ENCODE results near the gene SLC4A1. TPM values are rescaled to one million over a fixed set of nuclear protein-coding genes. Genes with fewer than 3 reads are reported as not detected.

The SLC4A1 gene
- total RNA-seq, 3 donors from 2014 or later (not counting 1 experiment from before 2014, with no cell fraction given), result not detected

DNA sequence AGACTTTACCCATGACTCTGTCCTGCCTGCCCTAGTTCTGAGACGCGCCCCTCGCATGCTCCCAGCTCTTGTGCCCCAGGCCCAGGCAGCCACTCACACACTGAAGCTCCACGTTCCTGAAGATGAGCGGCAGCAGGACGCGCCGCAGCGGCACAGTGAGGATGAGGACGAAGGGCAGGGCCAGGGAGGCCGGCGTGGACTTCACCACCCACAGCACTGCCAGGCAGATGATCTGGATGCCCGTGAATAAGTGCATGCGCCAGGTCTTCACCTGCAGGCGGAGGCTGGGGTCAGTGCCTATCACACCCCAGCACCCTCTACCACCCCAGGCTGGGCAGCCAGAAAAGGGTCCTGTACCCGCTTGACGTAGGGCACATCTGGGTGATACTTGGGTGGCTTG is 16.9 kb downstream of the SLC4A1 start:
- H3K4me3 ChIP-seq (ENCODE audit: low read length), result no peak overlapping the region
- 95% methylated on average over 17 of the region's 17 CpGs for WGBS (ENCODE audit: insufficient coverage)
- no peaks in the 10 kb centered on the region for H3K27me3 Mint-ChIP-seq (ENCODE audit: low read depth in 2 of 2)
- no peaks in the 10 kb centered on the region for H3K36me3 ChIP-seq (ENCODE audit: control insufficient read depth, insufficient read depth, low read length)
- H3K4me1 Mint-ChIP-seq, result peaks cover 11 to 29% of the 10 kb centered on the region in 2 donors
- no peaks in the 10 kb centered on the region for H3K27me3 ChIP-seq (ENCODE audit: control insufficient read depth, insufficient read depth, low read length)
- no peaks in the 10 kb centered on the region for H3K9me3 ChIP-seq (ENCODE audit: control insufficient read depth, insufficient read depth, low read length)
- ATAC-seq (no peak), DNase-seq (no peak)
- no peak overlapping the region for H3K4me3 Mint-ChIP-seq
- H3K27ac ChIP-seq (ENCODE audit: low read length), result no peak overlapping the region
- H3K36me3 Mint-ChIP-seq, result no peaks in the 10 kb centered on the region
- H3K4me1 ChIP-seq (ENCODE audit: control insufficient read depth, insufficient read depth, low read length), result peaks cover 31% of the 10 kb centered on the region
- intact Hi-C loops (cut with micrococcal nuclease), result no loop called here
- H3K9me3 Mint-ChIP-seq, result no peaks in the 10 kb centered on the region
- peak overlapping the region in 1 of 2 donors; percentile 45 for H3K27ac Mint-ChIP-seq
- TF ChIP-seq, protein P1, sequence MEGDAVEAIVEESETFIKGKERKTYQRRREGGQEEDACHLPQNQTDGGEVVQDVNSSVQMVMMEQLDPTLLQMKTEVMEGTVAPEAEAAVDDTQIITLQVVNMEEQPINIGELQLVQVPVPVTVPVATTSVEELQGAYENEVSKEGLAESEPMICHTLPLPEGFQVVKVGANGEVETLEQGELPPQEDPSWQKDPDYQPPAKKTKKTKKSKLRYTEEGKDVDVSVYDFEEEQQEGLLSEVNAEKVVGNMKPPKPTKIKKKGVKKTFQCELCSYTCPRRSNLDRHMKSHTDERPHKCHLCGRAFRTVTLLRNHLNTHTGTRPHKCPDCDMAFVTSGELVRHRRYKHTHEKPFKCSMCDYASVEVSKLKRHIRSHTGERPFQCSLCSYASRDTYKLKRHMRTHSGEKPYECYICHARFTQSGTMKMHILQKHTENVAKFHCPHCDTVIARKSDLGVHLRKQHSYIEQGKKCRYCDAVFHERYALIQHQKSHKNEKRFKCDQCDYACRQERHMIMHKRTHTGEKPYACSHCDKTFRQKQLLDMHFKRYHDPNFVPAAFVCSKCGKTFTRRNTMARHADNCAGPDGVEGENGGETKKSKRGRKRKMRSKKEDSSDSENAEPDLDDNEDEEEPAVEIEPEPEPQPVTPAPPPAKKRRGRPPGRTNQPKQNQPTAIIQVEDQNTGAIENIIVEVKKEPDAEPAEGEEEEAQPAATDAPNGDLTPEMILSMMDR (IDR thresholded peaks at IDR 0.05), result no peak

DNA sequence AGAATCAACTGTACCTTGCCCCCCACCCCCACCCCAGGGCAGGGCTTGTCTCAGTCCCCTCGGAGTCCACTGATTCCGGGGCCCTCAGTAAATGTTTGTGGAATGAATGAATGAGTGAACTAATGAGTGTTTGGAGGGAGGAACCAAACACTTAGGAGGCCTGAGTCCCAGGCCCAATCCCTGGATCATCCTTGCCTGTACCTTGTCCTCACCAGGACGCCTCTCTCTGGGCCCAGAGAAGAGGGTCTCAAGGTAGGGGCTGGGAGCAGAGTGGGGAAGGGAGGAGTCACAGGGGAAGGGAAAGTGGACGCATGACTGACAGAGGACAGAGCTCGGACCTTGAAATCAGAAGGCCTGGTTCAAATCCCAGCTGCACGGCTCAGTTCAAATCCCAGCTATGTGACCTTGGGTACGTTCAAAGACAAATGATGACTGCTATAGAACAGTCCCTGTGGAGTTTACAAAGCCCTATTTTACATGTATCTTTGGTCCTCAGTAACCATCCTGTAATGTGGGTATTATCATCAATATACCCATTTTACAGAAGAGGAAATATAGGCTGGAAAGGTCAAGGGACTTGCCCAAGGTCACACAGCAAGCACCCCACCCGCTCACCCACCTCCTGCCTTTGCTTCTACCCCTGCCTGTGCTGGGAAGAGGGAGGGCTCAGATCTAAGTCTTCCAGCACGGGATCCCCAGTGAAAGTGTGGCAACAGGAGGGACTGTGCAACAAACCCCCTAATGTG is 18.3 kb downstream of the SLC4A1 start:
- peaks cover 17 to 36% of the 10 kb centered on the region in 2 donors for H3K4me1 Mint-ChIP-seq
- no peak overlapping the region for H3K4me3 Mint-ChIP-seq
- Histone ChIP-seq H3K36me3 (ENCODE audit: control insufficient read depth, insufficient read depth, low read length) (no peaks in the 10 kb centered on the region), H3K27me3 (ENCODE audit: control insufficient read depth, insufficient read depth, low read length) (no peaks in the 10 kb centered on the region), H3K9me3 (ENCODE audit: control insufficient read depth, insufficient read depth, low read length) (no peaks in the 10 kb centered on the region), H3K27ac (ENCODE audit: low read length) (no peak overlapping the region), H3K4me1 (ENCODE audit: control insufficient read depth, insufficient read depth, low read length) (peaks cover 40% of the 10 kb centered on the region), H3K4me3 (ENCODE audit: low read length) (no peak overlapping the region)
- no peaks in the 10 kb centered on the region for H3K9me3 Mint-ChIP-seq
- no peaks in the 10 kb centered on the region for H3K27me3 Mint-ChIP-seq (ENCODE audit: low read depth in 2 of 2)
- no peaks in the 10 kb centered on the region for H3K36me3 Mint-ChIP-seq
- WGBS (ENCODE audit: insufficient coverage), result 96% methylated on average over 9 of the region's 9 CpGs
- peak overlapping the region; percentile 68 to 90 for H3K27ac Mint-ChIP-seq
- TF ChIP-seq, protein P1 (IDR thresholded peaks at IDR 0.05), result no peak
- no peak for ATAC-seq
- DNase-seq, result no peak
- intact Hi-C loops (cut with micrococcal nuclease), result no loop called here

DNA sequence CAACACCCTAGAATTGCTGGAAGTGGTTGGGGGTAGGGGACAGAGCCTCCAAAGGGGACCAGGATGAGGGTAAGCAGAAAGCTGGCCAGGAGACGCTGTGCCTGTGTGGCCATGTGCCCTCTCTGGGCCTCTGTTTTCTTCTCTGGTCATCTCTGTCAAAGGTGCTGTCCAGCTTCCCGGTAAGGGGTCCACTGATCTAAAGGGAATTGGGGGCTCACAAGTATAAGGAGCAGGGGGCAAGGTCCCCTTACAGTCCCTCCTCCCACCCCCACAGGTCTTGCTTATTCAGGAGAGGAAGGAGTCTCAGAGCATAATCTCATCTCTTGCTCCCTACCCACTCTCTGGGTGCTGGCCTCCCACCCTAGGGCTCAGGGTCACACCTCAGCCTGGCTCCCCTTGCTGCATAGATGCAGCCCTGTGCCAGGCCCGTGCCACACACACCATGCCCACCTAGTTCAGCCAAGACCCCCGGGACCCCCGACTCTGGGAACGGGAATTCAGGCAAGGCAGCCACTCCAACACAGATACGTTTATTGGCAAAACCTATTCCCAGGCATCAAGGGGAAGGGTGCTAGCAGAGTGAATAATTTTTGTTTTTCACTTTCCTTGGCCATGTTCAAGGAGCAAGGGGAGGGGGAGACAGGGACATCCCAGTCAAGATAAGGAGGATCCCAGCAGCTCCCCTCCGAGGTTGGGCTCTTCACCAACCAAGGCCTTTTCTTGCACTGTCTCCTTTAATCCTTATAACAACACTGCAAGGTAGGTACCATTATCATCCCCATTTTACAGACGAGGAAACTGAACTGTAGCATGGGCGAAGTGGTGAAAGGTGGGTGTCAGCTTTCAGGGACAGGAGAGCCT is 19.8 kb downstream of the SLC4A1 start:
- Histone ChIP-seq H3K4me1 (ENCODE audit: control insufficient read depth, insufficient read depth, low read length) (peaks cover 40% of the 10 kb centered on the region), H3K27me3 (ENCODE audit: control insufficient read depth, insufficient read depth, low read length) (no peaks in the 10 kb centered on the region), H3K36me3 (ENCODE audit: control insufficient read depth, insufficient read depth, low read length) (no peaks in the 10 kb centered on the region), H3K27ac (ENCODE audit: low read length) (no peak overlapping the region), H3K4me3 (ENCODE audit: low read length) (no peak overlapping the region), H3K9me3 (ENCODE audit: control insufficient read depth, insufficient read depth, low read length) (no peaks in the 10 kb centered on the region)
- ATAC-seq, result no peak
- no peak overlapping the region for H3K4me3 Mint-ChIP-seq
- peak overlapping the region; percentile 87 to 90 for H3K27ac Mint-ChIP-seq
- TF ChIP-seq, protein P1 (IDR thresholded peaks at IDR 0.05), result no peak
- DNase-seq, result no peak
- H3K4me1 Mint-ChIP-seq, result peaks cover 17 to 36% of the 10 kb centered on the region in 2 donors
- 97% methylated on average over 8 of the region's 10 CpGs for WGBS (ENCODE audit: insufficient coverage)
- intact Hi-C loops (cut with micrococcal nuclease), result no loop called here
- H3K9me3 Mint-ChIP-seq, result no peaks in the 10 kb centered on the region
- H3K36me3 Mint-ChIP-seq, result no peaks in the 10 kb centered on the region
- no peaks in the 10 kb centered on the region for H3K27me3 Mint-ChIP-seq (ENCODE audit: low read depth in 2 of 2)

All from natural killer cell (primary cell).